HCT116 (cell line): ENCODE results near the gene PRPF31. TPM values are rescaled to one million over a fixed set of nuclear protein-coding genes. Genes with fewer than 3 reads are reported as not detected.
"Not testable (repeated sequence)": the region's sequence is repeated elsewhere in the genome, so short reads cannot be mapped to it uniquely, and the experiment has no call there.

ENCODE experiments used
- ATAC-seq: fragments of 200-7000 bp; cut with Tn5 transposase; 2 replicates; pipeline ENCODE4 v1.9.1; 2020; ENCODE audit warnings: mild to moderate bottlenecking, moderate library complexity
- BruUV-seq: library from RNA; stranded (reverse); fragments of 400-500 nt; replicated peaks from 2 replicates; lab custom pipeline; 2021; lab: Mats Ljungman, UMichigan
- CTCF ChIA-PET: fragments of 300-600 bp; sonication (Branson Sonifier 250); formaldehyde crosslinking; loops from one replicate; lab custom pipeline; 2021; ENCODE audit warnings: antibody characterized with exemption; lab: Charles Lee
- POLR2A ChIA-PET: fragments of 300-600, 350-600 bp; sonication (Branson Sonifier 250); formaldehyde crosslinking; loops from one replicate; lab custom pipeline; 2021; ENCODE audit warnings: antibody characterized with exemption; lab: Charles Lee
- RAD21 ChIA-PET, 2 experiments: fragments of 300-600 bp; sonication (Branson Sonifier 250); formaldehyde crosslinking; loops; one replicate each; lab custom pipeline; 2023; ENCODE audit warnings: low total read pairs in 2 of 2; ENCODE audit not compliant: uncharacterized antibody in 2 of 2, unreplicated experiment in 2 of 2, low non-redundant PET in 1 of 2; lab: Charles Lee
- DNase-seq: peaks from one replicate; pipeline ENCODE4 v3.0.0-alpha.2; 2010; ENCODE audit warnings: low read depth, low spot score
- H2AFZ ChIP-seq: fragments of 200-600 bp; shearing (Covaris generic), sonication (generic); 2 replicates; pipeline ENCODE4 v1.6.1; 2017; ENCODE audit warnings: low read depth, mixed run types, mixed read lengths, antibody characterized with exemption, low read length; ENCODE audit not compliant: poor library complexity, severe bottlenecking
- H3K27ac ChIP-seq: 2 replicates; pipeline ENCODE4 v1.5.1; 2012; ENCODE audit warnings: low read depth, low read length
- H3K27me3 ChIP-seq: fragments of 200-600 bp; sonication (generic); 2 replicates; pipeline ENCODE4 v1.6.1; 2016; ENCODE audit warnings: mixed run types, low read length, mixed read lengths; ENCODE audit not compliant: insufficient read depth
- H3K36me3 ChIP-seq, 2 experiments: fragments of 200-500 bp in 1 of 2; fragments of 200-600 bp in 1 of 2; sonication (Bioruptor generic) in 1 of 2; sonication (generic) in 1 of 2; 2 replicates each; pipeline versions ENCODE4 v1.5.1 to v1.6.1; 2014 to 2016; ENCODE audit warnings: low read length in 2 of 2, inconsistent platforms in 1 of 2, mixed read lengths in 1 of 2, mixed run types in 1 of 2; ENCODE audit not compliant: insufficient read depth in 2 of 2, control insufficient read depth in 1 of 2
- H3K4me1 ChIP-seq, 2 experiments: fragments of 200-600 bp in 1 of 2; sonication (generic) in 1 of 2; 2 replicates each; pipeline versions ENCODE4 v1.5.1 to v1.6.1; 2012 to 2017; ENCODE audit warnings: low read length in 2 of 2, inconsistent platforms in 1 of 2, mild to moderate bottlenecking in 1 of 2, mixed read lengths in 1 of 2, mixed run types in 1 of 2, moderate library complexity in 1 of 2; ENCODE audit not compliant: insufficient read depth in 2 of 2, control insufficient read depth in 1 of 2
- H3K4me2 ChIP-seq: fragments of 200-600 bp; sonication (generic); 2 replicates; pipeline ENCODE4 v1.6.1; 2017; ENCODE audit warnings: mixed run types, low read length, mixed read lengths
- H3K4me3 ChIP-seq, 2 experiments: fragments of 200-600 bp in 1 of 2; sonication (generic) in 1 of 2; replicated peaks in 1 of 2; 2 replicates each; pipeline ENCODE4 v1.5.1; 2011 to 2016; ENCODE audit warnings: low read length in 2 of 2, control low read depth in 1 of 2, low read depth in 1 of 2, mild to moderate bottlenecking in 1 of 2, mixed read lengths in 1 of 2, mixed run types in 1 of 2
- H3K79me2 ChIP-seq: fragments of 200-600 bp; sonication (generic); 2 replicates; pipeline ENCODE4 v1.6.1; 2017; ENCODE audit warnings: mild to moderate bottlenecking, mixed run types, low read length, moderate library complexity, mixed read lengths; ENCODE audit not compliant: insufficient read depth
- H3K9ac ChIP-seq: fragments of 200-600 bp; sonication (generic); 2 replicates; pipeline ENCODE4 v1.6.1; 2016; ENCODE audit warnings: low read length, mixed read lengths
- H3K9me2 ChIP-seq: fragments of 200-600 bp; sonication (generic), shearing (Covaris generic); 2 replicates; pipeline ENCODE4 v1.6.1; 2017; ENCODE audit warnings: mixed run types, mild to moderate bottlenecking, moderate library complexity; ENCODE audit not compliant: insufficient read depth
- H3K9me3 ChIP-seq, 2 experiments: fragments of 200-500 bp in 1 of 2; fragments of 200-600 bp in 1 of 2; sonication (Bioruptor generic) in 1 of 2; sonication (generic) in 1 of 2; 2 replicates each; pipeline ENCODE4 v1.6.1; 2014 to 2017; ENCODE audit warnings: low read length in 2 of 2, mixed read lengths in 2 of 2, inconsistent platforms in 1 of 2, low read depth in 1 of 2, mild to moderate bottlenecking in 1 of 2, mixed run types in 1 of 2, moderate library complexity in 1 of 2; ENCODE audit not compliant: control insufficient read depth in 1 of 2, insufficient read depth in 1 of 2
- H4K20me1 ChIP-seq: fragments of 200-600 bp; sonication (generic), shearing (Covaris generic); 2 replicates; pipeline ENCODE4 v1.6.1; 2017; ENCODE audit warnings: mixed run types, mild to moderate bottlenecking, moderate library complexity; ENCODE audit not compliant: insufficient read depth
- CBX3 ChIP-seq: IDR thresholded peaks from 2 replicates; pipeline ENCODE4 v1.6.1; 2012; ENCODE audit warnings: low read depth
- CTCF ChIP-seq, 3 experiments: fragments of 200-600 bp in 1 of 3; sonication (generic) in 1 of 3; IDR thresholded peaks in 2 of 3; conservative IDR thresholded peaks in 1 of 3; 2 replicates each; pipeline ENCODE4 v1.5.1; 2012 to 2017; ENCODE audit warnings: low read depth in 2 of 3, low read length in 2 of 3, antibody characterized with exemption in 1 of 3, borderline replicate concordance in 1 of 3, control low read depth in 1 of 3, mild to moderate bottlenecking in 1 of 3, mixed read lengths in 1 of 3, mixed run types in 1 of 3, moderate library complexity in 1 of 3; ENCODE audit not compliant: insufficient read depth in 1 of 3
- EZH2 ChIP-seq: fragments of 200-600 bp; sonication (generic); IDR thresholded peaks from 2 replicates; pipeline ENCODE4 v1.6.1; 2017; ENCODE audit warnings: antibody characterized with exemption, mixed run types
- MAX ChIP-seq: IDR thresholded peaks from 2 replicates; pipeline ENCODE4 v1.6.1; 2012
- POLR2AphosphoS5 ChIP-seq: IDR thresholded peaks from 2 replicates; pipeline ENCODE4 v1.6.1; 2011; ENCODE audit warnings: mild to moderate bottlenecking, low read depth, low read length, moderate library complexity
- ZFX ChIP-seq: fragments of 450-650 bp; IDR thresholded peaks from 2 replicates; pipeline ENCODE4 v1.6.1; 2017
- intact Hi-C: fragments of 100-400 bp; cut with micrococcal nuclease; formaldehyde crosslinking; loops from 2 replicates; pipeline ENCODE4 v1.10.0; 2022
- total RNA-seq: library from RNA; stranded (reverse); gene quantifications from one replicate; pipeline ENCODE4 v1.2.1, GENCODE V29; 2021; ENCODE audit not compliant: unreplicated experiment

PRPF31 gene
- total RNA-seq, 1 experiment from 2014 or later = 99.0 TPM

GRCh38 chr19:54095859-54096616, 19.5 kb upstream of the PRPF31 start:
- Histone ChIP-seq H3K9ac (peak overlapping the region; percentile 41), H3K27ac (peak overlapping the region; percentile 10; the same call in 1 of the 2 replicates), H2AFZ (peak overlapping the region; percentile 54), H3K4me3 (peak overlapping the region; percentile 33 to 51), H3K4me1 (peaks cover 7 to 20% of the 10 kb centered on the region in 2 experiments; a peak in 3 of 4 replicates), H3K4me2 (peak overlapping the region; percentile 80)
- CTCF ChIA-PET, H3K36me3 ChIP-seq, H4K20me1 ChIP-seq, BruUV-seq, H3K9me3 ChIP-seq, H3K79me2 ChIP-seq, H3K9me2 ChIP-seq, H3K27me3 ChIP-seq, DNase-seq: not testable (repeated sequence)
- intact Hi-C loops = loop anchor here (10.0 kb wide), 1 partner anchor 291 kb away; no protein-coding TSS in a partner anchor
- ChIA-PET RAD21 (interaction anchor here in 1 of 2 experiments (0.6 kb wide), 1 partner anchor 299 kb away, joined by 4 read pairs; no protein-coding TSS in a partner anchor), POLR2A (interaction anchor here (1.5 kb wide), 1 partner anchor 19 kb away, joined by 4 read pairs; the partner anchor contains the start of genes PRPF31 and TFPT)
- ATAC-seq = peak; percentile 79
- TF ChIP-seq POLR2AphosphoS5 (0 out of 2 replicates have a peak, but pooled peaks have one; percentile 22), MAX (peak; percentile 90), CBX3 (peak; percentile 15; the same call in 1 of the 2 replicates), ZFX (peak; percentile 61; the same call in 1 of the 2 replicates)

GRCh38 chr19:54096617-54097106, 18.9 kb upstream of the PRPF31 start:
- DNase-seq (peak; percentile 19), ATAC-seq (peak; percentile 70)
- Histone ChIP-seq H4K20me1 (no peaks in the 10 kb centered on the region), H3K79me2 (no peaks in the 10 kb centered on the region), H3K4me2 (peak overlapping the region; percentile 80), H3K4me1 (peaks cover 7 to 20% of the 10 kb centered on the region in 2 experiments; a peak in 3 of 4 replicates), H3K27ac (no peak overlapping the region; the same call in 1 of the 2 replicates), H3K27me3 (no peaks in the 10 kb centered on the region), H3K9me2 (no peaks in the 10 kb centered on the region), H3K36me3 (no peaks in the 10 kb centered on the region), H3K9ac (peak overlapping the region; percentile 41; the same call in 1 of the 2 replicates), H2AFZ (no peak overlapping the region), H3K9me3 (no peaks in the 10 kb centered on the region), H3K4me3 (peak overlapping the region; percentile 25 to 51; a peak in 3 of 4 replicates)
- intact Hi-C loops = loop anchor here (10.0 kb wide), 1 partner anchor 292 kb away; no protein-coding TSS in a partner anchor
- ChIA-PET RAD21 (no interaction called here), POLR2A (interaction anchor here (1.5 kb wide), 1 partner anchor 19 kb away, joined by 4 read pairs; the partner anchor contains the start of genes PRPF31 and TFPT), CTCF (no interaction called here)
- TF ChIP-seq CTCF (IDR thresholded peaks at IDR 0.05 in 2 of 3, conservative IDR thresholded peaks at IDR 0.05 in 1 of 3; ENCODE audit: borderline replicate concordance in 1 of 3, insufficient read depth in 1 of 3, low read depth in 2 of 3, low read length in 2 of 3) = peak in 1 of 3 experiments; percentile 39; a peak in 3 of 6 replicates
- TF ChIP-seq EZH2 = no peak
- no TSS peak for BruUV-seq
